HUDEP-2 (cell line): Measurements from ENCODE around the gene MYO15B.
A peak's percentile ranks its signal among the peaks of the same experiment; 100 is the strongest.

Experiments used
- DNase-seq, 76 experiments: peaks; one replicate each; lab custom pipeline; 2025; ENCODE audit not compliant: unreplicated experiment in 76 of 76; lab: John Stamatoyannopoulos, UW

The MYO15B gene

DNA sequence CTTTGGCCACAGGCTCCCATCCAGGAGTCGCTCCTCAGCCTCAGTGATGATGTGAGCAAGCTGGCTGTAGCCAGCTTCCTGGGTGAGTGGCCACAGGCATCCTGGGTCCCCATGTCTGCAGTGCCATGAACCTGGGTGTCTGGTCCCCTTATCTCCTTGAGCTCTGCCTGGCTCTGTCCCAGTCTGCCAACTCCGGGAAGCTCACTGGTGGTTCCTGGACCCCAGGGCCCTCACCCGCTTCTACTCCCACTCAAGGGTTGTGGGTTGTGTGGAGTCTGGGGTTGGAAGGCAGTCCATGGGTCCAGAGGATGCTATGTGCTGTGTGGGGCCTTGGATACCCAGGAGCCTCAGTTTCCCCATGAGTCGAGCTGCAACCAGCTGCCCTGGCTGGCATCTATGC lies 33.9 kb downstream of the MYO15B start:
- DNase-seq, result no peak

DNA sequence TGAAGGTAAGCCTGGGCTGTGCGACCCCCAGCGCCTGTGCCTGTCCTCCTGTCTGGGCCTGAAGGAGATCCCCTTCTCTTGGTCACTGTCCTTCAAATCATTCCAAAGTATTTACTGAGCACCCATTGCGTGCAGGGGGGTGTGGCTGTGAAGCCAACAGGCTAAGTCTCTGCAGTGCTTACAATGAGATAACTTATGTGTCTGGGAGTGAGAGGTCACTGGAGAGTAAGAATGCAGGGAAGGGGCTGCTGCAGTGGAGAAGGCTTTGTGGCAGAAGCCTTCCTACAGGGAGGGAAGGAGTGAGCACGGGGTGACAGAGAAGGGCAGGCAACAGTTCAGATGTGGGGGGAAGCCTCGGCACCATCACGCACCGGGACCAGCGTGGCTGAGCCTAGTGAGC lies 34.5 kb downstream of the MYO15B start:
- no peak for DNase-seq

DNA sequence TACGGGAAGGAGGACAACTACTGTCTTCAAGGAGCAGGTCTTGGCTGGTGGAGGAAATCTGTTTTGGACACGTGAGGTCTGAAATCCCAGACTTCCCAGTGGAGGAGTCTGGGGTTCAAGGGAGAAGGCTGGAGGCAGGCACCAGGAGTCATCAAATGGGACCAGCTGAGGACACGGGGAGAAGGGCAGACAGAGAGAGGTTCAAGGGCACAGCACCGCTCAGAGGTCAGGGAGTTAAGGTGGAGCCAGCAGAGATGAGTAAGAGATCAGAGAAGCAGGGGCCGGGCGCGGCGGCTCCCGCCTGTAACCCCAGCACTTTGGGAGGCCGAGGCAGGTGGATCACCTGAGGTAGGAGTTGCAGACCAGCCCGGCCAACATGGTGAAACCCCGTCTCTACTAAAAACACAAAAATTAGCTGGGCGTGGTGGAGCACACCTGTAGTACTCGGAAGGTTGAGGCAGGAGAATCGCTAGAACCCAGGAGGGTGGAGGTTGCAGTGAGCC lies 35.2 kb downstream of the MYO15B start:
- no peak for DNase-seq

DNA sequence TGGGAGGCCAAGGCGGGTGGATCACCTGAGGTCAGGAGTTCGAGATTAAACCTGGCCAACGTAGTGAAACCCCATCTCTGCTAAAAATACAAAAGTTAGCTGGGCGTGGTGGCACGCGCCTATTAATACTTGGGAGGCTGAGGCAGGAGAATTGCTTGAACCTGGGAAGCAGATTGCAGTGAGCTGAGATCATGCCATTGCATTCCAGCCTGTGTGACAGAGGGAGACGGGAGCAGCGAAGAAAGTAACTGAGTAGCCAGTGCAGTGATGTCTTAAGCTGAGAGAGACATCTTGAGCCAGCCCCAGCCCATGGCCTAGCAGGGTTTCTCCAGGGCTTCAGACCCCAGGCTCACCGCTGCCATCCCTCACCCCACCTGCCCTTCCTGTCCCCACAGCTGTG lies 35.8 kb downstream of the MYO15B start:
- DNase-seq, result no peak

DNA sequence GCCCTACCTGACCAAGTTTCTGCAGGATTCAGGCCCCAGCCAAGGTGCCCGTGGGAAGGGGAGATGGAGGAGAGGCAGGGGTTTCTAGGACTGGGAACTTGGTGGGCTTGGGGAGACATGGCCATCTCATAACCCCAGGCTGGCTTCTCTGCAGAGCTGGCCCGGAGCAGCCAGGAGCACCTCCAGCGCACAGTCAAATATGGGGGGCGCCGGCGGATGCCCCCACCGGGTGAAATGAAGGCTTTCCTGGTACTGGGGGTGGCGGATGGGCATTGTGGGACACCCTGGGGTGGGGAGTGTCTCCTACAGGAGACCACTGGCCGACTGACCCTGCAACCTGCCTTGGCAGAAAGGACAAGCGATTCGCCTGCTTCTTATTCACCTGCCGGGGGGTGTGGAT lies 36.4 kb downstream of the MYO15B start:
- no peak for DNase-seq

DNA sequence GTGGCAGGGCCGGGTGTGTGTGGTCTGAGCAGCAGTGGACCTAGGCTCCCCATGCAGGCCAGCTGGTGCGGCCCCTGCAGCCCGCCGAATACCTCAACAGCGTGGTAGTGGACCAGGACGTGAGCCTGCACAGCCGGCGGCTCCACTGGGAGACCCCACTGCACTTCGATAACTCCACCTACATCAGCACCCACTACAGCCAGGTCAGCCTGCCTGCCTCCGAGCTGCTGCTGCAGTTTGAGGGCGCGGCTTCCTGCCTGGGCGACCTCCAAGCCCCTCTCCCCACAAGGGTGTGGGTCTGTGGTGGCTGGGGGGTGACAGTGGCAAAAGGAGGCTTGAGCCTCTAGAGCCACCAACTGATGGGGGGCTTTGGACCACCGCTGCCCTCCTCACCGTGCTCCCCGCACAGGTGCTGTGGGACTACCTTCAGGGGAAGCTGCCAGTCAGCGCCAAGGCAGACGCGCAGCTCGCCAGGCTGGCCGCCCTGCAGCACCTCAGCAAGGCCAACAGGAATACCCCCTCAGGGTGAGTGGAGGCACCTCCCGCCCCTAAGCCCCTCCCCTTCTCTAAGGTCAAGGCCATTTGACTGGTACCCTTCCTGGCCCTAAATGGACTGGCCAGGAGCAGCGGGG lies 37.2 kb downstream of the MYO15B start:
- DNase-seq, result no peak

DNA sequence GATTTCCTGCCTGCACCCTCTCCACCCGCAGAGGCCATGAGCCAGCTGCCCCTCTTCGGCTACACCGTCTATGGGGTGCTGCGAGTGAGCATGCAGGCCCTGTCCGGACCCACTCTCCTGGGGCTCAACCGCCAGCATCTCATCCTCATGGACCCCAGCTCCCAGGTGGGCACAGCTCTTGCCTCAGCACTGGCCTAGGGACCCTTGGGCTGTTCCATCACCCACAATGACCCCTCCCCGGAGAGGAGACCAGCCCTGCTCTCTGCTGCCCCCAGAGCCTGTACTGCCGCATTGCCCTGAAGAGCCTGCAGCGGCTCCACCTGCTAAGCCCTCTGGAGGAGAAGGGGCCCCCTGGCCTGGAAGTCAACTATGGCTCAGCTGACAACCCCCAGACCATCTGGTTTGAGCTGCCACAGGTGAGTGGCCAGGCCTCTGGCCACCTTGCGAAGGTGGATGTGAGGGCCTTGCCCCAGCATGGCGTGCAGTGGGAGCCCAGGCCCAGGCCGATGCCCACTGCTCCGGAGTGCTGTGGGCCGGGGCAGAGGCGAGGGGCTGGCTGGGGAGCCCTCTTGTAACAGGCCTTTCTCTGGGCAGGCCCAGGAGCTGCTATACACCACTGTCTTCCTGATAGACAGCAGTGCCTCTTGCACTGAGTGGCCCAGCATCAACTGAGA lies 38.4 kb downstream of the MYO15B start:
- peak in 23 of 76 experiments; percentile 6 to 41 (median 29) for DNase-seq

DNA sequence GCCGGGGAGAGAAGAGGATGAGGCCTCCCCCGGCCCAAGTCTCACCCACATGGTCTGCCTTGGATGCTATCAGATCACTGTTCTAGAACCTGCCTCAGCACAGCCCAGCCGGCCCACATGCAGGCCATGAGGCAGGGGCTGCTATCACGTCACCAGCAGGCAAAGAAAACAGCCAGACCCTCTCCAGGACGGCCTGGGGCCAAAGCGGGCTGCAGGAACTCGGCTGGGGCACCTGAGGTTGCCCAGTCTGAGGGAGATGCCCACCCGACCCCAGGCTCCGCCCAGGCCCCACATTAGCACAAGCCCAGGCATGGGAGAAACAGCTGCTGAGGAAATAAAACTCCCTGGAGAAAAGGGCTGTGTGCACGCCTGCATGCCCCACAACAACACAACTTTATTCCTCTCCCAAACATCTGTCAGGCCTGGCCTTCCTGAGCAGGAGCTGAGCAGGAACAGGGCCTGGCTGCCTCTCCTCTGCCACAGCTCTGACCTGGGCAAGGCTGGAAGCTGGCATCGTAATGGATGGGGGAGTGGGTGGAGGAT lies 39.0 kb downstream of the MYO15B start:
- no peak for DNase-seq

DNA sequence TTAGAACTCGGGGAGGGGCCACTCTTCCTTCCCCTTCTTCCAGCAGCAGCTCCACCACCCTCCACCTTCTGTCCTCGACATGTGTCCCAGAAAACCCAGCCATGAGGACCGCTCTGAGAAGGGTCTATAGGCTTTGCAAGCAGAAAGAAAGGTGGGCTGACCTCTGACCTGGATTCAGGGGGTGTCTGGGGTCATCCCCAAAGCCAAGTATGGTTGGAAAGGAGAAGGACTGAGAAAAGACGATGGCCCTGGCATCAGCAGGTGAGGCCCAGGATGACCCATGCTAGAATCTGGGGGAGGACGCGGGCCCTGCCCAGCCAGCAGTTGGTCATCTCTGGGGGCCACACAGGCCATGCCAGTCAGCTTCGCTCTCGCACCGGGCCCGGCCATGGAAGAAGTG lies 39.5 kb downstream of the MYO15B start:
- DNase-seq, result no peak

DNA sequence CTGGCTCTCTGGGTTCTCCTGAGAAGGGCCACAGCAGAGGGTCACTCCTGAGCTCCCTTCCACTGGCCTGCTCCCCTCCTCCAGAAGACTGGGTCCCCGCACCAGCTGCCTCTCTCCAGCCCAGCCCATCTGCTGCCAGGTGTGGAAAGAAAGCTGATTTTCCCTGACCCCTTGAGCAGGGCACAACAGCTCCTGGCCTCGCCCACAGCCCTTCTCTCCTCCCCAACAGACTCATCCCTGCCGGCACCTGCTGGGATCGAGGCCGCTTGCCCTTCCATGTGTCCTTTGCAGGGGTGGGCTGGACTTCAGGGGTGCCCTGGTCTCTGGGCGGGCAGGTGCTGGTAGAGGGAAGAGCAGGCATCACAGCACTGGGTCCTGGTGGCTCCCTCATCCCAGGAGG lies 40.8 kb downstream of the MYO15B start:
- DNase-seq, result no peak

DNA sequence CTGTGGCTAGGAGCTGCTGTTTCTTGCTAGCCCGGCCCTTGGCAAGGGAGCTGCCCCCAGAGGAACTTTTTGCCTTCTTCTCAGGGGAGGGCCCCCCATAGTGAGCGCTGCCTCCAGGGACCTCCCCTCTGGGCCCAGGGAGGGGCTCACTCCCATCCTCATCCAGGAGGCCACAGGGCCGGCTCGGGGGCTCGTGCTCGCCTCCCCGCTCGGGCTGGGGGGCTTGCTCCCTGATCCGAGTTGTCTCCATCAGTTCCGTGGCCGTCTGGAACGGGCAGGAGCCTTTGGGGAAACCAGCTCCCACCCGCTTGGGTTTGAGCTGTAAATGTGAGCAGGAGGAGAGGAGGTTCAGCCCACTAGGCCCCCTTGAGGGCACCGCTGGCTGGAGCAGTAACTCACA lies 41.6 kb downstream of the MYO15B start:
- DNase-seq, result no peak

DNA sequence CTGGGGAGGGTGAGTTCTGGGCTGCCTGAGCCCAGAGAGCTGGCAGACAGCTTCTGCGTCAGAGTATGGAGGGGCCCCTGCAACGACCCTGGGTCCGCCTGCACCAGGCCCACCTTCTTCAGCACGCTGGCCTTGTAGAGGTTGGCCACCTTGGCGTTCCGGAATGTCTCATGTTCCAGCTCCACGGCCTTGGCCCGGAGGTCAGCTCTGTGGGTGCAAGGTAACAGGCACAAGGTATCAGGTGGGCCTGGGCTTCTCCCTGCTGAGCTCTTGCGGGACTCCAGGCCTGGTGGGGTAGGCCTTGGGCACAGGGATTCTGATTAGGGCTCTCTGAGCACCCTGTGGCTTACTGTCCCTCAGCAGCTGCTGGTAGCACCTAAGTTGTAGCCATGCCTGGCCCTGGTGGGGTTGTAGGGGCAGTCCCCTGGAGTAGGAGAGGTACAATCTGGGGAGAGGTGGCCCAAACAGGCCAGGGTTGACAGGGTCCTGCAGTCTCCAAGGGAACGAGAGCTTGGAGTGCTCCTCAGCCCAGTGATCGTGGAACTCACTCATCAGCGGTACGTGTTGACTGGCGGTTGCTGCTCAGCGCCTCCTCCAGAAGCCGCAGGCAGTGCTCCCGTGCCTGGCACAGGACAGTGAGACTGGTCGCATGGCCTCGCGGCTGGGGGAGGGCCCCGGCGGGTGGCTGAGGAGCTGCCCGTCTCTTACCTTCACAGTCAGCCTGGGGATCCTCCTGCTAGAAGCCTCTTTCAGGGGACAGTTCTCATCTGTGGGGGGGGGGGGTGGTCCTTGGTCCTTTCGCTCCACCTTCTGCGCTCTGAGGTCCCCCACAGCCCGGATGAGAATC lies 42.7 kb downstream of the MYO15B start:
- DNase-seq, result no peak

DNA sequence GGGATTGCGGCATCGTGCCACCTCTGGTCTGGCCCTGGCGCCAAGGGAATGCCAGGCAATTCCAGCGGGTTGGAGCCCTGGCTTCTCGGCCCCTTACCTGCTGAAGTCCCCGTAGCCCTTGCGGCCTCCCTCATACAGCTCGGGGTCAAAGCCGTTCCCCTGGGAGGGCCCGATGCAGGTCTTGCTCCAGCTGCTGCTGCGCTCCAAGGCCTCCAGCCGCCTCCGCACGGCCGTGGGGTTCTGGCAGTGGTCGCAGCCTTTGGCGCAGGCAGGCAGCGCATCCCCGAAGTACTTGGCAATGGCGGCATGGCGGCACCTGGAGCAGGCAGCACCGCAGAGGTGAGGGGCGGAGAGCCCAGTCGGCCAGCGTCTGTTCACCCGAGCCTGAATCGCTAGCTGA lies 43.8 kb downstream of the MYO15B start:
- DNase-seq, result no peak

DNA sequence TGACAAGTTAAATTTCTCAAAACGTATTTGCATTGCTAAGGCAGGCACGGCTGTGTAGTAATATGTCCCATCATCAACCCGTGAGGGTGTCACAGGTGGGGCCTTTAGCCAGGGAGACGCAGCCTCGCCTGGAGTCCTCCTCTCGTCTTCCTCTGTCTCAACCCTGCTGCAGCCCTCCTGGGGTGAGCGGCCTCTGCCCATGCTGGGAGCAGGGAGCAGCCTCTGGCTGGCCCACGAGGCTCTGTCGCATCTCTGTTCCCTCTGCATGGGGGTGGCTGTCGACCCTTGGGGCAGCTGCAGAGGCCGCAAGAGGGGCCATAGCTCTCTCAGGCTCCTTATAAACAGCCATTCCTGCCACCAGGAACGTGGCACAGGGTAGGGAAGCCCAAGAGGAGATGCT lies 44.8 kb downstream of the MYO15B start:
- no peak for DNase-seq

DNA sequence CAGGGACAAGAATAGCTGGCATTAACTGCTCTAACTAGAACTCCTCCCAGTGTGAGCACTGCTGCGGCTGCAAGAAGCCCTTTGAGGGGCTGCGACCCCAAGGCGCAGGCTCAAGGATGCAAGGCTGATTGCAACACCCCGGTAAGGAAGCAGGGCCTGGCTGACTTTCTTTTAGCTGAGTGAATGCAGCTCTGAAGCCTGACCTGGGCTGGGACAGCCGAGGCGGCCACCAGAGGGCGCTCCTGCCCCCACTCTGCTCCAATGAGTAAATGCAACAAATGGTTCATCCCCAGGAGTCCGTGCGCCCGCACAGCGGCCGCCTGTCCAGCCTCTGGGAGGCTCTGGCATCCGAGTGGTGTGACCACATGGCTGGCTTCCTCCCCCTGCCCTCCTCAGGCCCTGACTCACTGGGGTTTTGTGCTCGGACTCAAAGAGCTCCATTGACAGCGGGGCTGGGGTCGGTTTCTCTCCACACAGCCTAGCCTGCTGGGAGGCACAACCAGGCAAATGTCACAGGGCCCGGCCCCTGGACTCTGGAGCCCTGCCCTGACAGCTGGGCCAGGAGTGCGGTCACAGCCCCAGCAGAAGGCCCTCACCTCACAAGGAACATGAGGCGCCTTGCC lies 45.4 kb downstream of the MYO15B start, which contains the start of gene SMIM5:
Gene SMIM5 (plus strand): TSS at position 572 of the 623 bp plus-strand sequence. CDS start 6,768 bp downstream, outside the sequence.
- peak in 74 of 76 experiments; percentile 11 to 90 (median 75) for DNase-seq

DNA sequence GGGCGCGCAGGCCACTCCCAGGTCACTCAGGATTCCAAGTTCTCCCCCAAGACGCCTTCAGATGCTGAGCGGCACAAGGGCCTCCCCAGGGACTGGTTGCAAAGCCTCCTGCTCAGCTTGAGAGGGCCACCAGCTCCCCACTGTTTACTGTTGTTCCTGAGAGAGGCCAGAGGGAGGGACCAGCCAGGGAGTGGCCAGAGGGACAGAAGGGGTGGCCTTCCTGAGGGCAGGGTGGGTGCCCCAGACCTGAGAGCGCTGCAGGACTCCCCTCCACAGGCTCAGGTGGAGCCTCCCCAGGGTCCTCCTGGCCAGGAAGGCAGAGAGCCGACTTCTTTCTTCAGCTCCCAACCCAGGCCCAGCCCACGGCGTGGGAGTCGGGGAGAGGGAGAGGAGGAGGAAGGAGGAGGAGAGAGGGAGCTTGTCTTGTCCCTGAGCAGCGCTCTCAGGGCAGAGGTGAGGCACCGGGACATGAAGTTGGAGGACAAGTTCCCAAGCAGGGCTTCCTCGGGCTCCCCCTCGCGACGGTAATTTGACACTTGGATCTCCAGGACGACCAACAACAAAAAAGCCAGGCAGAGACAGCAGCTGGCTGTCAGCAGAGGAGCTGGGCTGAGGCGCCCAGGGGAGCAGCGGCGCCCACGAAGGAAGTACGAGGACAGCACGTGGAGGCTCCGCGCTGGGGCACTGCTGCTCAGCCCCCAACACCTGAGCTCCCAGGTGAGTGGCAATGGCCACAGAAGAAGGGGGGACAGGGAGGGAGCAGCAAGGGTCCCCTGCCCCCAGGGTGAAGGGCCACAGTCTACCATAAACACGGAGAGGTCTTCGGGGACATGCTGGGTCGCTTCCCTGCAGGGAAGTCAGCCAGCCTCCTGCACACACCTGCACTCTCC lies 46.1 kb downstream of the MYO15B start:
- DNase-seq, result peak in 74 of 76 experiments; percentile 48 to 96 (median 84)

DNA sequence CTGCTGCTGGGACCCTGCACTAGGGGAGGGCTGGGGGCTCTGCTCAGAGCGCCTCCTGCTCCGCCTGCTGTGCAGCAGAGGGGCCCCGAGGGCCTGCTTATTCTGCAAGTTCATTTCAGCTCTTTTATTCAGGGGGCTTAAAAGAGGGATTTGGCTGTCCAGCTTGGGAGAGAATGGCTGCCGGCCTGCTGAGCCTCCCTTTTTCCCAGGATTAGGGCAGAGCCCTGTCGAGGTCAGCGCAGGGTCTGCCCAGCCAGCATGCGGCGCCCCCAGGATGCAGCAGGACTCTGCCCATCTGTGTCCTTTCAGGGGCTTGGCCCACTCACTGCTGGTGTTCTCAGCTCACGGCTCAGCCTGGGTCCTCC lies 46.8 kb downstream of the MYO15B start:
- peak in 2 of 76 experiments; percentile 55 to 59 for DNase-seq

DNA sequence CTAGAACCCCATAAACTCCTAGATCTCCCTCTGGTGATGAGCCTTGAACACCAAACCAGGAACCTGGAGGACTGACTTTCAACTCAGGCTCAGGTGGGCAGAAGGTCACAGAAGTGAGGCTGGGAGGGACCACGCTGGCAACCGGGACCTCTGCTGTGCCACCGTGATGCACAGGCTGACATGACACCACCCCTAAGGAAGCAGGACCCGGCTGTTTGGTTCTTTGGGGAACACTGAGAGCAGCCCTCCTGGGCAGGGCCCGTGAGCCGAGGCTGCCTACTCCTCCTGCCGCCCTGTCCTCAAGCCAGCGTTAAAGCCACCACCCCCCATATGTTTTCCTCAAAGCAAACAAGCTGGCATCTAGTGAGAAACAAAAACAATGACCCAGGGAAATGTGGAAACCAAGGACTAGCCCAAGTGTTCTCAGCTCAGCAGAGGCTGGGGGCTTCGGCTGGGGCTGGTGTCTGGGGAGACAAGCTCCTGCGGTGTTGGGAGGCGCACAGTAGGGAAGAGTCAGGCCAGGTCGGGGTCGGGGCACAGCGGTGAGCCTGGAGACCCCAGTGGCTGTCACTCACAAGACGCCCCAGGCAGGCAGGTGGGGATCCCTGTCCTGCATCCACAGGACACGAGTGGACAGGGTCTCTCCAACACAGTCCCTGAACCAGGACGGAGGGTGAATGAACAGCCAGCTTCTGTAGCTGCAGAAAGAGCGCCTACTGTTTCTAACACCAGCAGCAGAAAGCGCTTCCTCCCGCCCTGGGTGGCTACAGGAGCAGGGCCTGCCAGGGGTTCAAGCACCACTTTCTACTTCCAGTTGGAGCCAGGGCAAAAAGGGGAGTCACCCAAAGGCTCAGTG lies 47.4 kb downstream of the MYO15B start:
- DNase-seq, result peak in 29 of 76 experiments; percentile 14 to 94 (median 34)
